HFFc6 (cell line): ENCODE results near the gene BTBD7. TPM values are rescaled to one million over a fixed set of nuclear protein-coding genes. Genes with fewer than 3 reads are reported as not detected.

Experiments used
- DNase-seq: peaks from one replicate; pipeline ENCODE4 v3.0.0-alpha.2; 2018
- H3K27ac Mint-ChIP-seq: 2 replicates; pipeline ENCODE4 v1.8.0; 2020; ENCODE audit warnings: mild to moderate bottlenecking, mixed read lengths
- H3K27me3 Mint-ChIP-seq: 2 replicates; pipeline ENCODE4 v1.8.0; 2021; ENCODE audit warnings: mild to moderate bottlenecking, moderate library complexity, mixed read lengths; ENCODE audit not compliant: insufficient read depth
- H3K36me3 Mint-ChIP-seq: 2 replicates; pipeline ENCODE4 v1.8.0; 2021; ENCODE audit warnings: low read depth, mixed read lengths
- H3K4me1 Mint-ChIP-seq: 2 replicates; pipeline ENCODE4 v1.8.0; 2020; ENCODE audit warnings: low read depth, mixed read lengths
- H3K4me3 Mint-ChIP-seq: 2 replicates; pipeline ENCODE4 v1.8.0; 2020; ENCODE audit warnings: mild to moderate bottlenecking, moderate library complexity, mixed read lengths
- H3K9me3 Mint-ChIP-seq: 2 replicates; pipeline ENCODE4 v1.8.0; 2020; ENCODE audit warnings: mild to moderate bottlenecking, mixed read lengths
- total RNA-seq, 6 experiments: library from RNA; stranded (reverse); fragmentation: NEBNext Ultra II Directional; extraction: Animal tissue kit (Norgen Biotek cat#: 25700); gene quantifications; 2 replicates in 1 of 6; 3 replicates in 5 of 6; pipeline ENCODE4 v1.2.3, GENCODE V29; 2021
- TF ChIP-seq, protein P1 (sequence below): fragments of 200-600 bp; sonication (generic); IDR thresholded peaks from 2 replicates; pipeline ENCODE4 v1.5.0; 2021; ENCODE audit warnings: antibody characterized with exemption, mild to moderate bottlenecking

Gene BTBD7
- total RNA-seq, 6 experiments from 2014 or later = 36.8 to 45.6 (median 40.0) TPM

DNA sequence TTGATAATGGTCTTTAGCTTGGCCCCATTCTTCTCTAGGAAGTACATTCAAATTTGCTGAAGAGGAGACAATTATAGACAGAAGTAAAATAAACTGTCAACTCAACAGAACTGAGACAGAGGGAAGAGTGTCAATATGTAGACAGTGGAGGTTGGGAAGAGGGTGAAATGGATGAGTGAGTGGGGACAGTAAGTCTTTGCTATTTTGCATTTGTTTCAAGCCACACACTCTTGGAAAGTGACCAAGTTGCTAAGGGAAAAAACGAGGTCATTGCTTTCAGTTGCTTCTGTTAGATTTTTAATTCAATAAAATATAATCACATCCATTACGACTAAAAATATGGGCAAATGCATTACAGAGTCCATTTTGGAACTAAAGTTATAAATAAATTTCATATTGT is 47.8 kb downstream of the BTBD7 start:
- TF ChIP-seq, protein P1, sequence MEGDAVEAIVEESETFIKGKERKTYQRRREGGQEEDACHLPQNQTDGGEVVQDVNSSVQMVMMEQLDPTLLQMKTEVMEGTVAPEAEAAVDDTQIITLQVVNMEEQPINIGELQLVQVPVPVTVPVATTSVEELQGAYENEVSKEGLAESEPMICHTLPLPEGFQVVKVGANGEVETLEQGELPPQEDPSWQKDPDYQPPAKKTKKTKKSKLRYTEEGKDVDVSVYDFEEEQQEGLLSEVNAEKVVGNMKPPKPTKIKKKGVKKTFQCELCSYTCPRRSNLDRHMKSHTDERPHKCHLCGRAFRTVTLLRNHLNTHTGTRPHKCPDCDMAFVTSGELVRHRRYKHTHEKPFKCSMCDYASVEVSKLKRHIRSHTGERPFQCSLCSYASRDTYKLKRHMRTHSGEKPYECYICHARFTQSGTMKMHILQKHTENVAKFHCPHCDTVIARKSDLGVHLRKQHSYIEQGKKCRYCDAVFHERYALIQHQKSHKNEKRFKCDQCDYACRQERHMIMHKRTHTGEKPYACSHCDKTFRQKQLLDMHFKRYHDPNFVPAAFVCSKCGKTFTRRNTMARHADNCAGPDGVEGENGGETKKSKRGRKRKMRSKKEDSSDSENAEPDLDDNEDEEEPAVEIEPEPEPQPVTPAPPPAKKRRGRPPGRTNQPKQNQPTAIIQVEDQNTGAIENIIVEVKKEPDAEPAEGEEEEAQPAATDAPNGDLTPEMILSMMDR = no peak
- no peaks in the 10 kb centered on the region for H3K9me3 Mint-ChIP-seq
- no peaks in the 10 kb centered on the region for H3K27me3 Mint-ChIP-seq
- no peak for DNase-seq
- peaks cover 4% of the 10 kb centered on the region for H3K36me3 Mint-ChIP-seq
- H3K27ac Mint-ChIP-seq = peak overlapping the region; percentile 32; the same call in 1 of the 2 replicates
- H3K4me1 Mint-ChIP-seq = peaks cover 42% of the 10 kb centered on the region
- H3K4me3 Mint-ChIP-seq = no peak overlapping the region

DNA sequence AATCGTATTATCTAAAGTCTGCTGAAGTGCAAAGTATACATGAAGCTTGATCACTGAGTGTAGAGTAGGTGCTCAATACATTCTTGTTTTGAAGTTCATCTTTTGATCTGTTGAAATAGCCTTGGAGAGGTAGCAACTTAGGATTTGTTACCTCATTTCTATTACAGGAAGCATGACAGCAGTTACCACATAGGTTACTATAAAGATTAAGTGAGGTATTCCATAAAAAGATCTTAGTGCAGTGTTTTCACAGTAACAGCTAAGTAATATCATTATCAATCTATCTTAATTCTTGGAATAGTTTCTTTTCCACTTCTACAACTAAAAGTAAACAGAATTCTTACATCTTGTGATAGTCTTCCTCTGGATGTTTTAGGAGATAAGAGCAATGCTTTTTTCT is 50.9 kb downstream of the BTBD7 start:
- H3K27ac Mint-ChIP-seq = no peak overlapping the region; the same call in 1 of the 2 replicates
- no peak overlapping the region for H3K4me3 Mint-ChIP-seq
- TF ChIP-seq, protein P1 = no peak
- H3K27me3 Mint-ChIP-seq = no peaks in the 10 kb centered on the region
- peaks cover 36% of the 10 kb centered on the region for H3K4me1 Mint-ChIP-seq
- peak; percentile 6 for DNase-seq
- H3K9me3 Mint-ChIP-seq = no peaks in the 10 kb centered on the region
- H3K36me3 Mint-ChIP-seq = no peaks in the 10 kb centered on the region; the same call in 1 of the 2 replicates

DNA sequence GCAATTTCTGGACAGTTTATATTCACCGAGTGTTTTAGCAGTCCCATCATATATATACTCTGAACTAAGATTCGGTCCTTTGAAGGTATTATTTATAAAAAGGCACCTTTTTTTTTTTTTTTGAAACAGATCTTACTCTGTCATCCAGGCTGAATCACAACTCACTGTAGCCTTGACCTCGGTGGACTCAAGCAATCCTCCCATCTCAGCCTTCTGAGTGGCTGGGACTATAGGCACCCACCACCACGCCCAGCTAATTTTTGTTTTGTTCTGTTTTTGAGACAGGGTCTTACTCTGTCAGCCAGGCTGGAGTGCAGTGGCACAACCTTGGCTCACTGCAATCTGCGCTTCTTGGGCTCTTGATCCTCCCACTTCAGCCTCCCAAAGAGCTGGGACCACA is 52.1 kb downstream of the BTBD7 start:
- TF ChIP-seq, protein P1 = no peak
- Mint-ChIP-seq H3K4me1 (peaks cover 25% of the 10 kb centered on the region), H3K4me3 (no peak overlapping the region), H3K27me3 (no peaks in the 10 kb centered on the region), H3K27ac (no peak overlapping the region; the same call in 1 of the 2 replicates), H3K36me3 (no peaks in the 10 kb centered on the region; the same call in 1 of the 2 replicates), H3K9me3 (no peaks in the 10 kb centered on the region)
- no peak for DNase-seq

DNA sequence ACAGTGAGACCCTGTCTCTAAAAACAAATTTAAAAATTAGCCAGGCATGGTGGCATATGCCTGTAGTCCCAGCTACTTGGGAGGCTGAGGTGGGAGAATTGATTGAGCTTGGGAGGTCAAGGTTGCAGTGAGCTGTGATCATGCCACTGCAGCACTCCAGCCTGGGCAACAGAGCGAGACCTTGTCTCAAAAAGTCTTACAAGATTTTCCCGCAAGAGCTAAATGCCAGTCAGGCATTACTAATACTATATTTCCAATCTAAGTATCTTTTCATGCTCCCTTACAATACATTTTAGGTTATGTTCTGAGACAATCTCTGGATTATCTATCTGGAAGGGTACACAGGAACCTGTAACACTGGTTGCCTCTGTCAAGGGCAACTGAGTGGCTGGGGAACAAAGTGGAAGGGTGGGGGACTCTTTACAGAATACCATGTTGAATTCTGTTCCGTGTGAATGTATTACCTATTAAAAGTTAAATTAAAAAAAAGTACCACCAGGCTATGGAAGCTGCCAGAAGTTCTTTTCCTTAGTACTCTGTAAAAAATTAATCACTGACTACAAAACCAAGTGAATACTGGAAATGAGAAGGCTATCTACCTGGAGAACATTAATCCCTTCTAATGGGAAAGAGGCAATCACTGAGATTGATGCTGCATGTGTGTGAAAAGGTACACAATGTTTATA is 56.7 kb downstream of the BTBD7 start:
- H3K36me3 Mint-ChIP-seq = peaks cover 5% of the 10 kb centered on the region; the same call in 1 of the 2 replicates
- TF ChIP-seq, protein P1 = no peak
- no peak for DNase-seq
- peaks cover 2% of the 10 kb centered on the region for H3K4me1 Mint-ChIP-seq
- no peak overlapping the region for H3K4me3 Mint-ChIP-seq
- H3K27ac Mint-ChIP-seq = no peak overlapping the region; the same call in 1 of the 2 replicates
- no peaks in the 10 kb centered on the region for H3K9me3 Mint-ChIP-seq
- no peaks in the 10 kb centered on the region for H3K27me3 Mint-ChIP-seq

DNA sequence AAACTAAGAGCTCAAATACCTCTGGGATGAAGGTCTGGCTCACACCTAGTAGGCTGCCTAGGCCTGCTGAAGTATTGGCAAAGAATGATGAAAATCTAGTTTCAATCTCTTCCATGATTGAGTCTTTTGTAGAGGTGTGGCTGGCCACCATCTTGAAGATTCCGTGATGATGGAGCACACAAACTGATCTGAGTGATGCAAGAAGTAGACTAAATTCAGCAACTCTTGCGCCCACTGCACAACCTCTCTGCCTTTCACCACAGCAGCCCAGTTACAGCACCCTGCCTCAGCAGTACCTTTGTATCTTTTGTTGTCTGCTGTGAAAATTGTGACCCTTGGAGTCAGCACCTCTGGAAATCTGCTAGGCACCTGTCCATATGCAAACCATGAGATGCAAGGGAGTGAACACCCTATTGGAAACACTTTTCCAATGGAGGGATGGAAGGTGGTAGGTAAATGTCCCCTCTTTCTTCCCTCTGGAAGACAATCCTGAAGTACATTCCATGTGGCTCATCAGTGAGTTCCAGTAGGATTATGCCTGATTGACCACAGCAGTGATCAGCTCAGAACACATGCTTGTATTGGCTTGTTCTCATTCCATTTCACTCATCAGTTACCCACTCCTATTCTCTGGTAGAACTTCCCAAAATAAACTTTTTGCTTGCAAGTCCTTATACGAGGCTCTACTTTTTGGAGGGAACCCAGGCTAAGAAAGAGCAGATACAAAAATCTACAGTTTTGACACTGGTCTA is 58.6 kb downstream of the BTBD7 start:
- Mint-ChIP-seq H3K9me3 (no peaks in the 10 kb centered on the region), H3K27ac (no peak overlapping the region), H3K4me3 (no peak overlapping the region), H3K36me3 (peaks cover 7% of the 10 kb centered on the region), H3K4me1 (peaks cover 16% of the 10 kb centered on the region), H3K27me3 (no peaks in the 10 kb centered on the region)
- TF ChIP-seq, protein P1 = no peak
- no peak for DNase-seq
